CD4-positive, alpha-beta T cell treated with Interleukin-17A for 1 hour (primary cell): ENCODE measurements around the gene ELOA2.
"Not testable (repeated sequence)": the region's sequence is repeated elsewhere in the genome, so short reads cannot be mapped to it uniquely, and the experiment has no call there.

Experiments
- DNase-seq: peaks from one replicate; pipeline ENCODE4 v3.0.0-alpha.2; 2020

The ELOA2 gene, protein sequence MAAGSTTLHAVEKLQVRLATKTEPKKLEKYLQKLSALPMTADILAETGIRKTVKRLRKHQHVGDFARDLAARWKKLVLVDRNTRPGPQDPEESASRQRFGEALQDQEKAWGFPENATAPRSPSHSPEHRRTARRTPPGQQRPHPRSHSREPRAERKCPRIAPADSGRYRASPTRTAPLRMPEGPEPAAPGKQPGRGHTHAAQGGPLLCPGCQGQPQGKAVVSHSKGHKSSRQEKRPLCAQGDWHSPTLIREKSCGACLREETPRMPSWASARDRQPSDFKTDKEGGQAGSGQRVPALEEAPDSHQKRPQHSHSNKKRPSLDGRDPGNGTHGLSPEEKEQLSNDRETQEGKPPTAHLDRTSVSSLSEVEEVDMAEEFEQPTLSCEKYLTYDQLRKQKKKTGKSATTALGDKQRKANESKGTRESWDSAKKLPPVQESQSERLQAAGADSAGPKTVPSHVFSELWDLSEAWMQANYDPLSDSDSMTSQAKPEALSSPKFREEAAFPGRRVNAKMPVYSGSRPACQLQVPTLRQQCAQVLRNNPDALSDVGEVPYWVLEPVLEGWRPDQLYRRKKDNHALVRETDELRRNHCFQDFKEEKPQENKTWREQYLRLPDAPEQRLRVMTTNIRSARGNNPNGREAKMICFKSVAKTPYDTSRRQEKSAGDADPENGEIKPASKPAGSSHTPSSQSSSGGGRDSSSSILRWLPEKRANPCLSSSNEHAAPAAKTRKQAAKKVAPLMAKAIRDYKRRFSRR

DNA sequence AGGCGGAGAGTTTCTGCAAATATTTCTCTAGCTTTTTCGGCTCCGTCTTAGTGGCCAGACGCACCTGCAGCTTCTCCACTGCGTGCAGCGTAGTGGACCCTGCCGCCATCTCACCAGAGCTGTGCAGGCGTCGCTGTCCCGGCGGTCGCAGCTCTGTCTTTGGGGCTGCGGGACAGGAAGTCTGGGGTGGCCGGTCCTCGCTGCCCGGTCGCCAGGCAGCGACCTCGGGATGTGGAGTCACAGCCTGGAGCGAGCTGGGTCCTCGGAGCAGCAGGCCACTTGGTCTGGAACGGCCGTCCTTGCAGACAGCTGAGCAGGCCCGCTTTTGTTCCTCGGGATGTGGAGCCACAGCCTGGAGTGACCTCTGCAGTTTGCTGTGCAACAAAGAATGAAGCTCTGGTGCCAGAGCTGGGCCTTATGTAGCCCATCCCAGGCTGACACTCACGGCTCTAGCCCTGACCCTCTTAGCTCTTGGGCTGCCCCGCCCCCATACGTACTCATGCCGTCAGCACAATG lies at the start of gene ELOA2:
TSS of gene ELOA2 (minus strand) at position 466 of the 516 bp plus-strand sequence. CDS start at position 109, 357 bp downstream.
- DNase-seq = no peak

DNA sequence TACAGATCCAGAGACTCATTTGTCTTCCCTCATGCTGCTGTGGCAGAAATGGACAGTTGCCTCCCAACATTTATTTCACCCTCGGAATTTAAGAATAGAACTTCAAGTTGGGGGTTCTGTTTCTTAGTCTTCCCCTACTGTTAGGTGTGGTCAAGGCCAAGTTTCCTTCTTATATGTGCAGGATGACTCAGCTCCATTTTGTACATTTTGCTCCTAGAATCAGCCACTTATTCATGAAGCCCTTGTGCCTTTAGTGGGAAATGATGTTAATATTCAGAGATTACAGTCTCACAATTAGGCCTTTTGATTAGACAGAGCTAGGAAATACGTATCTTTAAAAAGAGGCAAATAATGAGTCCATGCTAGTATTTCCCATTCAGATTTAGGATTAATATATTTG lies 46.2 kb upstream of the ELOA2 start:
- no peak for DNase-seq

DNA sequence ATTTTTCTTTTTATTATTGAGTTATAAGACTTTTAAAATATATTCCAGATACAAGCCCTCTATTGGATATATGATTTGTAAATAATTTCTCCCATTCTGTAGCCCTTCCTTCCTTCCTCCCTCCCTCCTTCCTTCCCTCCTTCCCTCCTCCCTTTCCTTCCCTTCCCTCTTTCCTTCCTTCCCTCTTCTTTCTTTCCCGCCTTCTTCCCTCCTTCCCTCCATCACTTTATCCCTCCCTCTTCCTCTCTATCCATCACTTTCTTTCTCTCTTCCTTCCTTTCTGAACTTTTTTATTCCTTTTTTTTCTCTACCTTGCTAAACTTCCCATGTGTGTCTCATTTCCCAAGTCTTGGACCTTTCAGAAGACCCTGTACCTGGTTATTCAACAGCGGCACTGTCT lies 45.5 kb upstream of the ELOA2 start:
- DNase-seq = no peak

DNA sequence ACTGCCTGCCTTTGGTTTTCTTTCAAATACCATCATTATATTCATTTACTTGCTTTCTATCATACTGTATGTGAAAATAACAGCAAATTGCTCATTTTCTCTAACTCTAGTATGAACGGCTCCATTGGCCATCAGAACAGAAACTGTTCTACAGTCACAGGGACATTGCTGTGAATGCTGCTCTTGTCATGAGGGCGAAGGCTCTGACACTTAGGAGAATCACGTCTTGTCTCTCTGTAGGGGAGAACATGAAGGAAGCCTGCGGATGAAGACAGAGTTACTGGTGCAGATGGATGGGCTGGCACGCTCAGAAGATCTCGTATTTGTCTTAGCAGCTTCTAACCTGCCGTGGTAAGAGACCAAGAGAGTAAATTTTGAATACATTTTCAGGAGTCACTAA lies 41.7 kb upstream of the ELOA2 start:
- DNase-seq = no peak

DNA sequence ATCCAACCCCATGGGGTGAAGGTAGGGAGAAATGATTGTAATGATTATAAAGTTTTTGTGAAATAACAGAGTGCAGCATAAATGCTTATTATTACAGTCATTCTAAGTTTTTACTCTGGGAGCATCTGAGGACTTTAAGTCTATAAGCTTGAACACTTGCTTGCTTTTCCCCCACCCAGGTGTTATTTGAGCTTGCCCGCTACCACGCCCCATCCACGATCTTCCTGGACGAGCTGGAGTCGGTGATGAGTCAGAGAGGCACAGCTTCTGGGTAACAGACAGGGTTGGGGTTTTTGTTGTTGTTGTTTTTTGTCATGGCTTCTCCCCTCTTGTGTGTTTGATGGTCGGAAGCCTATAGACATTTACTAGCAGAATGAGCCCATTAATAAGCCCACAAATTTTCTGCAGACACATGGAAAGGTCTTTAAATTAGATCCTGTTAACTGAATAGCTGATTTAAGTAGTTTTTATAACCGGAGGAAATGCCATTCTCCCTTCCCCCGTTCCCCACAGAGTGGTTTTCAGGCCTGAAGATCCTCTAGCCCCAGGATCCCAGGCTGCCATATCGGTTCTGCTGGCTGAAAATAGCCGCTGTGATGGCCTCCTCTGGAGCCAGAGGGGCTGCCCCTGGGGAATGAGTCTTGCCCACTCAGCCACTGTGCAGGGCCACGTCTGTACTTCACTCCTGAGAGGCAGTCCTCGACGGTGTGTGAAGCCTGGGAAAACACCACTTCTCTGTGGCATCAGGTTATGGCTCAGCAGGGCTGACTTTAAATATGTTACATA lies 39.9 kb upstream of the ELOA2 start:
- DNase-seq = no peak

DNA sequence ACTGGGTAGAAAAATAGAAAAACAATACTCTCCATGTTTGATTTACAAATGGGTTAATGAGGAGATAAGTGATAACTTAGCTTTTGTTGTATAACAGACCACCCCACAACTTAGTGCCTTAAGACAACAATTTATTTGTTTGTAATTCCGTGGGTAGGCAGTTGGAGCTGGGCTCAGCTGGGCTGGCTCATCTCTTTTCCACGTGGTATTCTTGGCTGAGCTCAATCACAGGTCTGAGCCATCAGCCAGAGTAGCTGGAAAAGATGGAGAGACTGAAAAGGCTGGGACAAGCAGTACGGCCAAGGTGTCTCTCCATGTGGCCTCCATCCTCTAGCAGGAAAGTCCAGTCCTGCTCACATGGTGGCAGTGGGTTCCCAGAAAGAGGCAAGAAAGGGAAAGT lies 32.2 kb upstream of the ELOA2 start:
- no peak for DNase-seq

DNA sequence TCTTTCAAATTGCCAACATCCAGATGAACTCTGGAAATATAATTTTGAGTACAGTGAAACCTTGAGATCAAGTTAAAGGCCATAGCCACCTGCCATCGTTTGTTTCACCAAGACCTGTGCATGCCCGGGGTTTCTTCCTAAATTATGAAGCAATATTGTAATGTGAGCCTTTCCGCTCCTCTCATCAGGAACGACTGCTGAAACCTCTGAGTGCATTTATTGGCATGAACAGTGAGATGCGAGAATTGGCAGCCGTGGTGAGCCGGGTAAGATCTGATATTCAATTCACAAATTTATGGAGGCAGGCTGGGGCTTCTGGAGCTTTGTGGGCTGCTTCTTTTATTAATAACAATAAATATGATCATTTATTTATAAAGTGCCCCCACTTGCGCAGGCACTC lies 27.7 kb upstream of the ELOA2 start:
- DNase-seq = no peak

DNA sequence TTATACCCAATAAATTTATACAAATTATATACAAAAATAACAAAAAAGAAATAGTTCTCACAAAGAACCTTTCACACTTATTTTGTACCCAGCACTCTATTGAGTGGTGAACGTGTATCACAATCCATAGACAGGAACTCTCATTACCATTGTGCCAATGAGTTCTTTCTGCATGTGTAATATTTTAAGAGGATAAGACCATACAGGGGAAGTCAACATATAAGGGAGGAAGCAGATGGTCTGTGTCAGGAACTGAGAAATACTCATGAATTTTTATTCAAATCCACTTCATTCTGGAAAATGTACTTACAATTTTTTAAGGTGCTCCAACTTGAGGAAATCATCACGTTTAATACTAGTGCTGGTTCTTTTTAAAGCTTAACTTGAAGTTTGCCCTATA lies 27.1 kb upstream of the ELOA2 start:
- no peak for DNase-seq

DNA sequence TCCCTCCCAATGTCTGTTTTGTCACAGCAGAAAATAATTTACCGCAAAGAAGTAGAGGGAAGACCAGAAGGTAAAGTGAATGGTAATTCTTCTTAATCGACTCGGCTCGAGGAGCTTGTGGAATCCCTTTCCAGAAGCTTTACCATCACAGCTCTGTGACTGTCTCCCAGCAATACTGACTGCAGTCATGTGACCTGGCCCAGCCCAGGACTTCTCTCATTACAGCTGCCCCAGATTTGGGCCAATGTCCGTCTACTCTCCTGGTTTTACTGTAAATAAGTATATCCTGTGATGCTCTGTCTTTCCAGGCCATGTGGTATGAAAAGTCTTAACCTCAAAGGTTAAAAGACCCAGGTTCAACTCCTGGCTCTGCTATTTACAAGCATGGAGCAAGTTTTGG lies 18.9 kb upstream of the ELOA2 start:
- DNase-seq = no peak

DNA sequence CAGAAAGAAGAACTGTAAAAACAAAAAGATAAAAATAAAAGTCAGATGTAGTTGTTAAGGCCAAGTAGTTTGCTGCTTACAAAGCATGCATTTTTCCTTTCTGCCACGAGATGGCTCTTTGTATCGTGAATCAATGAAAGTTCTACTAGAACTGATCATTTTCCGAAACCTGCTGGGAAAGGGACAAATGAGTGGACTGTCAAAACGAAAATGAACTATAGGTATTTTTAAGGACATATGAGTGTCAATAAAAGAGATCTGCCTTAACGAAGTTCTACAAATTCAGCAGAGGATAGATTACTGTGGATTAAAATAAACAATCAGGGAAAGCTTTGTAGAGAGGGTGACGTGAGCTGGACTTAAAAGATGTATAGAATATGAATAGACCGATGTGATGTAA lies 15.0 kb upstream of the ELOA2 start:
- DNase-seq = peak; percentile 33

DNA sequence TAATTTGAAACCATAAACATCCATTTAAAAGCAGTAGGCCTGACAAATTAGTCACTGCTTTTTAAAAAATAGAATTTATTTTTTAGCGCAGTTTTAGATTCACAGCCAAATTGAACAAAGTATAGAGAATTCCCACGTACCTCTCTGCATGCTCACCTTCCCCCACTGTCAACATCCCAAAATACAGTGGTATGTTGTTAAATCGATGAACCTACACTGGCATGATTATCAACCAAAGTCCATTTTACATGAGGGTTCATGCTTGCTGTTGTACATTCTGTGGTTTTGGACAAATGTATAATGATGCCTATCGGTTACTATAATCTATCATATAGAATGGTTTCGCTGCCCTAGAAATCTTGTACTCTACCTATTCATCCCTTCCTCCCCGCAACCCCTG lies 5.6 kb upstream of the ELOA2 start:
- DNase-seq = no peak

DNA sequence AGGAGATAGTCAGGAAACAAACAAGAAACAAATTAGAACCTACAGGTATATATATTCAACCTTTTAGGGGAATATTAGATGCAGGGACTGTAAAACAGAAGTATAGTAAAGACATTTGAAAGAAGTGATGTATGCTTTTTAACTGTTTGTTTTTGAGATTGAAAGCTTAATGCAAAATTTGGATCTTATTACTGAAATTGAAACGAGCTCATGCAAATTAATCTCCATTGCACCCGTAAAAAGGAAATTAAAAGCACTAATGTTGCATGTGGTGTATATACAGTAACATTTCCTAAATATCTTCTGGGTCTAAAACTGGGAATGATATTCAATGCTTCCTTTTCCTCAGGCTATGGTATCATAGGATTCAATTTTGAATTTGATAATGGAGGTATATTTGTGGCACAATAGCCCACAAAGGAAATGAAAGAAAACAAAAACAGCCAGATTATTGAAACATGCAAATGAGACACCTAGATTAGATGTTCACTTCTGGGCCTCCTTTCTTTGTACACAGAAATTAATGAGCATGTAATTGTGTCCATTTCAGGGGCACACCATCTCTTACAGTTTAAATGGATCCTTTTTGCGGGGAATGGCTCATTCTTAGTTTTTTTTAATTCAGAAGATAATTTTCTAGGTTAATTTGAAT lies 1.6 kb upstream of the ELOA2 start:
- DNase-seq = no peak

DNA sequence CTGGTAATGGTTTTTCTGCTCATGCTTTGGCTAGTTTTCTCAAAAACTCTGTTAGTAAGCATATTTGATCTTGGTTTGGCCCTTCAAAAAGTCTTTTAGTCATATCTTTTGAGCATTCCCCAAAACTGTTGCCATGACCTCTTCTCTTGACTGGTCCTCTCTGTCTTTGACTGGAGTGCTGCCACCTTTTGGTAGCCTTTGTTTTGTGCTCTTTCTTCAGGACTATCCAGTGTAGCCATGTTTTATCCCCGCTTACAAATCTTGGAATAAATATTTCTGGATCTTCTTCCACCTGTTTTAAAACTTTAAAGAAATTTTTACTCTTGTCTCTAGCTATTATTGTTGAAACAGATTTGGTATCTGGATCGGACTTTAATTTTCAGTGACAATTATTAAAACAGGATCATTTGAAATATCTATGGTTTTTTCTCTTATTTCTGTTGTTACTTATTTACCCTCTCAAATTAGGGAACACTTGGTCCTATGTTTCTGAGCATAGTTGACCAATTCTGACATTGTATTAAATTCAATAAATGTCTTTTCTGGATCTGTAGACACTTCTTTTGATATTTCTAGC lies 965 bp upstream of the ELOA2 start:
- no peak for DNase-seq

DNA sequence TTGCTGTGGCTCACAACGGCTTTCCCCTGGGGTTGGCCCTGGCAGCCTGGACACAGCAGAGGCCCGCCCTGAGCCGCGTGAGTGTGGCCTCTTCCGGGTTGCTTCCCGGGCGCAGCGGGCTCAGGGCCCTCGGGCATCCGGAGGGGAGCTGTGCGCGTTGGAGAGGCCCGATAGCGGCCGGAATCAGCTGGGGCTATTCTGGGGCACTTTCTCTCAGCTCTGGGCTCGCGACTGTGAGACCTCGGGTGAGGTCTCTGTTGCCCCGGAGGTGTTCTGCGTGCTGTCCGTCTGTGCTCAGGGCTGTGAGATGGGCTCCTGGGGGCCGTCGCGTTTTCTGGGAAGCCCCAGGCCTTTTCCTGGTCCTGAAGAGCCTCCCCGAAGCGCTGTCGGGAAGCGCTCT lies 830 bp downstream of the ELOA2 start:
- not testable (repeated sequence) for DNase-seq

DNA sequence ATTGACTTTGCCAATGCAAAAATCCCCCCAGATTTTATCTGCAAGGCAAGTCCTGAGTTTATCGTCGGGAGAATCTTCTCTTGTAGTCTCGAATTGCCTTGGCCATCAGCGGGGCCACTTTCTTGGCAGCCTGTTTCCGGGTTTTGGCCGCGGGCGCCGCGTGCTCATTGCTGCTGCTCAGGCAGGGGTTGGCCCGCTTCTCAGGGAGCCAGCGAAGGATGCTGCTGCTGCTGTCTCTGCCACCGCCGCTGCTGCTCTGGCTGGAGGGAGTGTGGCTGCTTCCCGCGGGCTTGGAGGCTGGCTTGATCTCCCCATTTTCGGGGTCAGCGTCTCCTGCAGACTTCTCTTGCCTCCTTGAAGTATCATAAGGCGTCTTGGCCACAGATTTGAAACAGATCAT lies 2.5 kb downstream of the ELOA2 start:
- no peak for DNase-seq

DNA sequence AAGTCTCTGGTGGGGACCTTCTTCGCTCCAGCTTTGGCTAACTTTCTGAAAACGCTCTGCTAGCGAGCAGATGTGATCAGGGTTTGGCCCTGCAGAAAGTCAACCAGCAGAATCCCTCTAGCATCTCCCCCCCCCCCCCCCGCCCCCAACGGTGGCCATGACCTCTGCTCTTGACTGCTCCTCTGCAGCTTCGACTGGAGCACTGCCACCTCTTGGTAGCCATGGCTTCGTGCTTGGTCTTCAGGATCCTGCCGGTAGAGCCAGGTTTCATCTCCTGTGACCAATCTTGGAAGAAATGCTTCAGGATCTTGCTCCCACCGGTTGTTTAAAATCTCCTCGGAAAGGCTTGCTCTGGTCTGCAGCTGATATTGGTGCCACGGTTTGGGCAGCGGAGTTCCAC lies 4.5 kb downstream of the ELOA2 start:
- DNase-seq = not testable (repeated sequence)

DNA sequence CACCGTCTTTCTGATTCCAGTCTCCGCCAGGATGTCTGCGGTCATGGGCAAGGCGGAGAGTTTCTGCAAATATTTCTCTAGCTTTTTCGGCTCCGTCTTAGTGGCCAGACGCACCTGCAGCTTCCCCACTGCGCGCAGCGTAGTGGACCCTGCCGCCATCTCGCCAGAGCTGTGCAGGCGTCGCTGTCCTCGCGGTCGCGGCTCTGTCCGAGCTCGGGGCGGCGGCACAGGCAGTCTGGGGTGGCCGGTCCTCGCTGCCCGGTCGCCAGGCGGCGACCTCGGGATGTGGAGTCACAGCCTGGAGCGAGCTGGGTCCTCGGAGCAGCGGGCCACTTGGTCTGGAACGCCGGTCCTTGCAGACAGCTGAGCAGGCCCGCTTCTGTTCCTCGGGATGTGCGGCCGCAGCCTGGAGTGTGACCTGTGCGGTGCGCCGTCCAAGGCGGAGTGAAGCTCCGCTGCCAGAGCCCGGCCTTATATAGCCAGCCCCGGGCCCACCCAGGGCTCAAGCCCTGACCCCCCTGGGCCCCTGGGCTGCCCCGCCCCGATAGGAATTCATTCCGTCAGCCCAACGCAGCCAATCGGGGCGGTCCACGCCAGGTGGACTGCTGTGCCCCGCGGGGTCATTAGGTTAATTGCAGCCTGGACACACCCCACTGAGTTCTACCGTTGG lies 5.6 kb downstream of the ELOA2 start:
- not testable (repeated sequence) for DNase-seq

DNA sequence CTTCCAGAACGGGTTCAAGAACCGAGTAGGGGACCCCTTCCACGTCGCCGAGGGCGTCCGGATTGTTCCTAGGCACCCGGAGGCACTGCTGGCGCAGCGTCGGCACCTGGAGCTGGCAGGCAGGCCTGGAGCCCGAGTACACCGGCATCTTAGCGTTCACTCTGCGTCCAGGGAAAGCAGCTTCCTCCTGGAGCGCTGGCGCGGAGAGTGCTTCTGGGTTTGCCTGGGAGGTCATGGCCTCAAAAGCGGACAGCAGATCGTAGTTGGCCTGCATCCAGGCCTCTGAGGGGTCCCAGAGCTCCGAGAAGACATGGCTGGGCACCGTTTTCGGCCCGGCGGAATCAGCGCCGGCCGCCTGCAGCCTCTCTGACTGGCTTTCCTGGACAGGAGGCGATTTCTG lies 6.7 kb downstream of the ELOA2 start:
- DNase-seq = not testable (repeated sequence)

DNA sequence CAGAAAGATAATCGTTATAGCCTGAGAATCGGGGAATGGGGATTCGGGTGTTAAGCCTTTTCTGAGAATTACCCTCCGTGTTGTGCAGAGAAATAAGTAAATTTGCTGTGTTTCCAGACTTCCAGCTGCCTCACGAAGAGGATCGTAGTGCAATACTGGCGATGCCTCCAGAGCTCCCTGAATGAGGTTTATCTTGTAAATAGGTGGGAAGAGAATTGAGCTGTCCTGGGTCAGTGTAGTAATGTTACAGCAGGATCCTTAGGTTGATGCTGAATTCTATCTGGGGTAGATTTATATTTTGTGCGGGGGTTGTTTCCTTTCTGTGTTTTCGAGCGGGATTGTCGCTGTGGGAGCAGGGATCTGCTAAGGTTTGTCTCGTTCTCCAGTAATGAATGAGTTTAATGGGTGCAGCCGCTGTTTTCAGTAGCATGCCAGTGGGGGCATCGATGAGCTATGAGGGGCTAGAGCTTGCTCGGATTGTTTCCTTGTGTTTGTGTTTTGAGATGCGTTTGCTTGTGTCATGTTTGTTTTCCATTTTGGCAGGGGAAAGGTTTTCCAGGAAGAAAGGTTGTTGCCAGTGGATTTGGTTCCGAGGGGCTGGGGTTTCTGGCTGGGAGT lies 9.8 kb downstream of the ELOA2 start:
- DNase-seq = not testable (repeated sequence)

DNA sequence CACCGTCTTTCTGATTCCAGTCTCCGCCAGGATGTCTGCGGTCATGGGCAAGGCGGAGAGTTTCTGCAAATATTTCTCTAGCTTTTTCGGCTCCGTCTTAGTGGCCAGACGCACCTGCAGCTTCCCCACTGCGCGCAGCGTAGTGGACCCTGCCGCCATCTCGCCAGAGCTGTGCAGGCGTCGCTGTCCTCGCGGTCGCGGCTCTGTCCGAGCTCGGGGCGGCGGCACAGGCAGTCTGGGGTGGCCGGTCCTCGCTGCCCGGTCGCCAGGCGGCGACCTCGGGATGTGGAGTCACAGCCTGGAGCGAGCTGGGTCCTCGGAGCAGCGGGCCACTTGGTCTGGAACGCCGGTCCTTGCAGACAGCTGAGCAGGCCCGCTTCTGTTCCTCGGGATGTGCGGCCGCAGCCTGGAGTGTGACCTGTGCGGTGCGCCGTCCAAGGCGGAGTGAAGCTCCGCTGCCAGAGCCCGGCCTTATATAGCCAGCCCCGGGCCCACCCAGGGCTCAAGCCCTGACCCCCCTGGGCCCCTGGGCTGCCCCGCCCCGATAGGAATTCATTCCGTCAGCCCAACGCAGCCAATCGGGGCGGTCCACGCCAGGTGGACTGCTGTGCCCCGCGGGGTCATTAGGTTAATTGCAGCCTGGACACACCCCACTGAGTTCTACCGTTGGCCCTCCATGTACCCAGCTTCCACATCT lies 11.5 kb downstream of the ELOA2 start:
- not testable (repeated sequence) for DNase-seq

DNA sequence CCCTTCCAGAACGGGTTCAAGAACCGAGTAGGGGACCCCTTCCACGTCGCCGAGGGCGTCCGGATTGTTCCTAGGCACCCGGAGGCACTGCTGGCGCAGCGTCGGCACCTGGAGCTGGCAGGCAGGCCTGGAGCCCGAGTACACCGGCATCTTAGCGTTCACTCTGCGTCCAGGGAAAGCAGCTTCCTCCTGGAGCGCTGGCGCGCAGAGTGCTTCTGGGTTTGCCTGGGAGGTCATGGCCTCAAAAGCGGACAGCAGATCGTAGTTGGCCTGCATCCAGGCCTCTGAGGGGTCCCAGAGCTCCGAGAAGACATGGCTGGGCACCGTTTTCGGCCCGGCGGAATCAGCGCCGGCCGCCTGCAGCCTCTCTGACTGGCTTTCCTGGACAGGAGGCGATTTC lies 12.6 kb downstream of the ELOA2 start:
- DNase-seq = not testable (repeated sequence)
